Muscle of back (tissue), 11 donors: ENCODE data around the gene GNPTG. TPM values are rescaled to one million over a fixed set of nuclear protein-coding genes. Genes with fewer than 3 reads are reported as not detected.
"Not testable (repeated sequence)": the region's sequence is repeated elsewhere in the genome, so short reads cannot be mapped to it uniquely, and the experiment has no call there.

Experiments
- DNase-seq, 3 donors: peaks; one replicate each; pipeline versions ENCODE4 v3.0.0 to v3.0.0-alpha.2; 2013
- polyA plus RNA-seq, 10 donors: library from polyadenylated mRNA; unstranded; fragments of 120-200 nt; gene quantifications; one replicate each; pipeline ENCODE4 v1.2.1, GENCODE V29; 2013; ENCODE audit not compliant: insufficient read length in 10 of 10

Gene GNPTG
- polyA plus RNA-seq, 10 donors = 21.1 to 43.0 (median 36.4) TPM

DNA sequence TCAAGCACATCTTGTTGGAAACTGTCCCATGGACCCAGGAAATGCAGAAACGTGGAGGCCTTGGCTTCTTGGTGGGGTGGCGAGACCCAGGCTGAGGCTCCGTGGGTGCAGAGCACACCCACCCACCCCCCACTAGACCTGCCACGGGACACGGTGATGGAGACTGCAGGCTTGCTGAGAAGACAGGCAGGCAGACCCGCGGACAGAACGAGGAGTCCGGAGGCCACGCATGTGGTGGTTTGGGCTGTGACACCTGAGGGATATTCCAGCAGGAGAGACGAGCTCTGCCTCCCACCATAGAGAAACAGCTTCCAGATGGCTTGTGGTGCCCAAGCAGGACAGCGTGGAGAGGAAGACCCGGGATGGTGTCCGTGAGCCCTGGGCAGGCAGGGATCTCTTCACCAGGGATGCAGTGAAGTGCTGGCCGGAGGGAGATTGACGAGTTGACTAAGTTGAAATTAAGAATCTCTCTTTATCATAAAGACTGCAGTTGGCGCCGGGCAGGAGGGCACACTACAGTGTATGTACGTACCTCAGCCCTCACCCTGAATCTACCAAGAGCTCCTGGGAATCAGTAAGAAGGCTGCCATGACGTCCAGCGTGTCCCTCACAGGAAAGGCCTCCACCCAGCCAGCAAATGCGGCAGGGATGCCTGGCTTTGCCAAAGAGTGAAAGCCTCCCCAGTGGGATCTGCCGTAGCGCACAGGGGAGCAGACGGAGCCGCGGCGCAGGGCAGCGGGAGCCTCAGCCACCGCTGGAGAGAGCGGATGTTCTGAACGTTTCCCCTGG lies 34.1 kb upstream of the GNPTG start:
- no peak for DNase-seq

DNA sequence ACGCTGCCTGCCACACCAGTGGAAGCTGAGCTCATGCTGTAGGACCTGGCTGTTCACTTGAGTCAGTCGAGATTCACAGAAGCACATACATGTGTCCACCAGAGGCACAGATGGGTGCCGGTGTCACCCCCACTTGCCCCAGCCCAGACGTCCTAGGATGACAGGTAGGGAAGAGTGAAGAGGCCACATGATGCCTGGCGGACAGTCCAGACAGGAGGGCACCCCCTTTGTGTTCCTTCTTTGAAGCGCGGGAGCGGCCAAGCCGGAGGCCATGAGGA lies 33.5 kb upstream of the GNPTG start:
- no peak for DNase-seq

DNA sequence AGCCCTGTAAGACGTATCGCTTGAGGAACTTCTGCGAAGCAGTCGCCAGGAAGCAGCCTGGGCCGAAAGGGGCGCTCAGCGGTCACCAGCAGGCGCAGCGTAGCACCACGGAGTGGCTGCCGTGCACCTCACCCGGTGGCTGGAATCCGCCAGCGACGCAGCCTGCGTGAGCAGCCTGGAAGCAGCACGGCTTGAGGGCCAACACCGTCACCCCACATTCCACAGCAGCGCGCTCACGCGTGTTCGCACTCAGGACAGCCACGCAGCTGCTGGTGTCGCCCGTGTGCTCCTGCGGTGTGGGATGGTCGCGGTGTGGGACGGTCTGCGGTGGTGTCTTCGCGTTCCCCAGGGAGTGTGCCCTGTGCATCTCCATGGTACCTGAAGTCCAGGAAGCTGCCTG lies 32.7 kb upstream of the GNPTG start:
- DNase-seq = no peak

- no peak for DNase-seq
These were observed 31.6 kb upstream of the GNPTG start for GRCh38 chr16:1320097-1320496.

DNA sequence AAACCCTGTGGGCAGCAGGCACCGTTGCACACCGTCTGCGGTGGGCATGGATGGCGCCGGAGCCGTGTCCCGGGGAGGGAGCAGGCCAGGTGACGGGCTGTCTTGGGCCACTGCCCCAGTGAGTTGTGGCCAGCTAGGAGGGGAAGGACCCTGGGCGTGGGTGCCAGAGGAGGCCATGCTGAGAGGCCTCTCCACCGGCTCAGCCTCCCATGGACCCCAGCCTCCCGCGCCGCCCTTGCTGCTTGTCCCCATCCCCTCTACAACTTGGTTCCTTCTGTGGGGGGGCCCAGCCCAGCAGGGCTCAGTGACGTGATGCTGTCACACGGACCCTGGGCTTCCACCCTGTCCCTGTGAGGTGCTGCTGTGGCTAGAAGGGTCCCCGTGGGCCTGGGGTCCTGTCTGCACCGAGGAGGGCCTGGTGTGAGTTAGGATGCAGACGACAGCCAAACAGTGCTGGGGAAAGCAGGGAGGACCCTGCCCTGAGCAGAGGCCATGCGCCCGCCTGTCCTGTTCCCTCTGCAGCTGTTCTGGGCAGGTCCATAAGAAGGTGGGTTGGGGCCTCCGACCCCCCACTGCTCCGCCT lies 31.0 kb upstream of the GNPTG start:
- no peak for DNase-seq

GRCh38 chr16:1322407-1322806 lies 29.3 kb upstream of the GNPTG start:
- DNase-seq = no peak

DNA sequence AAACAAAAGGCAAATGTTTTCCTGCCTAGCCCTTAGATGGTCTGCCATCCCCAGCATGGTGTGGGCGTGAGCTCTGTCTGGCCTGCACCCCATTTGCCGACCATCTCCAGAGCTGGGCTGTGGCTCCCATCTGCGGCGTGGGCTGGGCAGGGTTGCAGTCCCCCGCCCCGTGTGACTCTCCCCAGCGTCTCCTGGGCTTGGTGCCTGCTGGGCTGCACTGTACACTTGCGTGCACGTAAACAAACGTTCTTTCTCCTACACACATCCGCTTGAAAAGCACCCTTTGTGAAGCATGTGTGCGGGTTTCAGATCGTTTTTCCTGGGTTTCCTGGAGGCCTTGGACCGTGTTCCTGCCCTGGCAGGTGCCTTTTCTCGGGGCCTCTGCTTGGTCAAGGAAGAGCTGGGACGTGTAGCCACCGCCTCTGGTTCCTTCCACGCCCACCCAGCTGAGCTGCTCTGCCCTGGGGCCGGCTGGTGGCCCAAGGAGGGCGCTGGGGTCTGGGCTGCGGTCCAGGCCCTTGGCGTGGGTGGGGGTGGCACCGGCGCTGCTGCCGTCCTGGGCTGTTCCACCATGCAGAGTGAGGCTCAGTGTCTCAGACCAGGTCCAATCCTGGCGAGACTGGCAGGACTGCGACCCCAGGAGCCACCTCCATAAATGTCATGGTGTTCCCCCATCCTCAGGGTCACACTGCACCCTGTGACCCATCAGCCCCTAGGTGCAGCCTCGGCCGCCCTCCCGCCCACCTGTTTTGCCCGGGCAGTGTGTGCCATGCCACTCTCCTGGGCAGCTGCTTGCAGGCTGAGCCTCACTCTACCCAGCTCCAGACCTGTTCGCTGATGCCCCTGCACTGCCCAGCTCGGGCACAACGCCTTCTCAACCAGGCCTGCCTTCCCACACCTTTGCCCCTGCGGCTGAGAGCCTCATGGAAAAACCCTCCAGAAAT lies 28.2 kb upstream of the GNPTG start:
- no peak for DNase-seq

GRCh38 chr16:1324286-1324826 lies 27.4 kb upstream of the GNPTG start:
- DNase-seq = no peak

DNA sequence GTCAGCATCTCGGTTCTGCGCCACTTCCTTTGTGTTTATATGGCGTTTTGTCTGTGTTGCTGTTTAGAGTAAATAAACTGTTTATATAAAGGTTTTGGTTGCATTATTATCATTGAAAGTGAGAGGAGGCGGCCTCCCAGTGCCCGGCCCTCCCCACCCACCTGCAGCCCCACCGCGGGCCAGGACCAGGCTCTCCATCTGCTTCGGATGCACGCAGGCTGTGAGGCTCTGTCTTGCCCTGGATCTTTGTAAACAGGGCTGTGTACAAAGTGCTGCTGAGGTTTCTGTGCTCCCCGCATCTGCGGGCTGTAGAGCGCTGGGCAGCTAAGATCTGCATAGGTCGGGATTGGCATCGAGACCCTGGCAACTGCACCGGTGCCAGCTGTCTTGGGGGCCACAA lies 26.5 kb upstream of the GNPTG start:
- no peak for DNase-seq

- no peak for DNase-seq
These were observed 25.9 kb upstream of the GNPTG start for GRCh38 chr16:1325673-1326371.

DNA sequence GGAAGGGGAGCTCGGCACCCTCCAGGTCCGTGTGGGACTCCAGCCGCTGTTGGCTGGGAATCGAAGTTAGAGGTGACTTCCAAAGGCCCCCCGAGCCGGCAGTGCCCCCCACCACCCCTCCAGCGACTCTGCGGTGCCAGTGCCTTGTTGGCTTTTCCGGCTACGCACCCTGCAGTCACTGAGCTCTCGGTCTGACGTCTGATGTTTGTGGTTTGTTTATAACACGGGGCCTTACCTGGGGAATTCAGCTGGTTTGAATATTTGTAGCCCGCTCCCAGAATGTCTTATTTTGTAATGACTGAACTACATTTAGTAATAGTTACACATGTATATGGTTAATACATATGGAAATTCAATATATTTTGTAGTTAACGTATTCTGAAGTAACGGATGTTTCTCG lies 25.3 kb upstream of the GNPTG start:
- no peak for DNase-seq

GRCh38 chr16:1326946-1327618 lies 24.6 kb upstream of the GNPTG start:
- DNase-seq = no peak

- no peak for DNase-seq
These were observed 24.1 kb upstream of the GNPTG start for GRCh38 chr16:1327619-1327947.

DNA sequence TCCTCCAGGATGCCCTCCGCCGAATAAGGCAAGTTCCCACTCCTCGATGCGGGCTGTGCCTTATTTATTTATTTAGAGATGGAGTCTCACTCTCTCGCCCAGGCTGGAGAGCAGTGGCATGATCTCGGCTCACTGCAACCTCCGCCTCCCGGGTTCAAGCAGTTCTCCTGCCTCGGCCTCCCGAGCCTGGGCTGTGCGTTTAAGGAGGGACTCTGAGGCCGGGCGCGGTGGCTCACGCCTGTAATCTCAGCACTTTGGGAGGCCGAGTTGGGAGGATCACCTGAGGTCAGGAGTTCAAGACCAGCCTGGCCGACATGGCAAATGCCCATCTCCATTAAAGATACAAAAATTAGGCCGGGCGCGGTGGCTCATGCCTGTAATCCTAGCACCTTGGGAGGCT lies 23.6 kb upstream of the GNPTG start:
- DNase-seq = not testable (repeated sequence)

DNA sequence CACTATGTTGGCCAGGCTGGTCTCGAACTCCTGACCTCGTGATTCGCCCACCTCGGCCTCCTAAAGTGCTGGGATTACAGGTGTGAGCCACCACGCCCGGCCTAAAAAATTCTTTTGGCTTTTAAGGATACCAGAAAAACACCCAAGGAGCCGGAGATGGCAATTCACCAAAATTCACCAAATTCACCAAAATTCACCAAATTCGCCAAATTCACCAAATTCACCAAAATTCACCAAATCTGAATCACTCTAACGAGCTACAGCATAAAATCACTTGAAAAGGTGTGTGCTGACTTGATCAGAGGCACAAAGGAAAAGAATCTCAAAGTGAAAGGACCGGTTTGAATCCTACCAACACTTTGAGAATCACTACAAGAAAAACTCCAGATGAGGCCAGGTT lies 22.8 kb upstream of the GNPTG start:
- not testable (repeated sequence) for DNase-seq

- DNase-seq = no peak
These were observed 21.3 kb upstream of the GNPTG start for GRCh38 chr16:1330260-1330914.

GRCh38 chr16:1330931-1331711 lies 20.6 kb upstream of the GNPTG start:
- no peak for DNase-seq

- peak in 2 of 3 donors; percentile 32 to 66 for DNase-seq
These were observed 19.8 kb upstream of the GNPTG start for GRCh38 chr16:1331712-1332617.

- no peak for DNase-seq
These were observed 19.0 kb upstream of the GNPTG start for GRCh38 chr16:1332618-1333148.
